ENCODE results near the gene MFN2.
"Not testable (repeated sequence)": the region's sequence is repeated elsewhere in the genome, so short reads cannot be mapped to it uniquely, and the experiment has no call there.

The MFN2 gene

GRCh38 chr1:11979851-11980675 is at the start of gene MFN2:
Gene MFN2 (plus strand): TSS chr1:11980444. CDS start chr1:11989169, 8,725 bp downstream.
- H3K4me1 Mint-ChIP-seq (ENCODE audit: low read depth): peaks cover 44% of the 10 kb centered on the region
- peak within 1 kb of the TSS; percentile 95 for H3K27ac Mint-ChIP-seq
- DNase-seq: peak; percentile 95
- no peaks in the 10 kb centered on the region for H3K9me3 Mint-ChIP-seq
- peak within 1 kb of the TSS; percentile 91 for H3K4me3 Mint-ChIP-seq
- no peaks in the 10 kb centered on the region for H3K27me3 Mint-ChIP-seq
- peaks cover 51% of the 10 kb centered on the region for H3K36me3 Mint-ChIP-seq (ENCODE audit: low read depth)

- no peak overlapping the region for H3K4me3 Mint-ChIP-seq
- no peaks in the 10 kb centered on the region for H3K9me3 Mint-ChIP-seq
- no peak for DNase-seq
- peaks cover 3% of the 10 kb centered on the region for H3K36me3 Mint-ChIP-seq (ENCODE audit: low read depth)
- H3K4me1 Mint-ChIP-seq (ENCODE audit: low read depth): peaks cover 14% of the 10 kb centered on the region
- H3K27ac Mint-ChIP-seq: no peak overlapping the region
- H3K27me3 Mint-ChIP-seq: no peaks in the 10 kb centered on the region
These were observed 49.4 kb upstream of the MFN2 start for GRCh38 chr1:11930571-11931445.

DNA sequence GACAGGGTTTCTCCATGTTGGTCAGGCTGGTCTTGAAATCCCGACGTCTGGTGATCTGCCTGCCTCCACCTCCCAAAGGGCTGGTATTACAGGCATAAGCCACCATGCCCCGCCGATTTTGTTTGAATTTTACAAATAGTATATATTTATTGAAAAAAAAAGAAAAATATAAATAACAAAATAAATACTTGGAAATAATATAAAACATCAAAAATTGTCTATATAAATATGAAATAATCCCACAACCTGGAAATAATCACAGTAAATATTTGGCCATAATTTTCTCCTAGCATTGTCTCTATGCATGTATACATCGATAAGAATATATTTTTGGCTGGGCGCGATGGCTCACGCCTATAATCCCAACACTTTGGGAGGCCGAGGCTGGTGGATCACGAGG is 48.4 kb upstream of the MFN2 start:
- H3K9me3 Mint-ChIP-seq: no peaks in the 10 kb centered on the region
- H3K4me1 Mint-ChIP-seq (ENCODE audit: low read depth): peaks cover 9% of the 10 kb centered on the region
- no peak for DNase-seq
- H3K27me3 Mint-ChIP-seq: no peaks in the 10 kb centered on the region
- no peak overlapping the region for H3K27ac Mint-ChIP-seq
- H3K4me3 Mint-ChIP-seq: no peak overlapping the region
- peaks cover 3% of the 10 kb centered on the region for H3K36me3 Mint-ChIP-seq (ENCODE audit: low read depth)

DNA sequence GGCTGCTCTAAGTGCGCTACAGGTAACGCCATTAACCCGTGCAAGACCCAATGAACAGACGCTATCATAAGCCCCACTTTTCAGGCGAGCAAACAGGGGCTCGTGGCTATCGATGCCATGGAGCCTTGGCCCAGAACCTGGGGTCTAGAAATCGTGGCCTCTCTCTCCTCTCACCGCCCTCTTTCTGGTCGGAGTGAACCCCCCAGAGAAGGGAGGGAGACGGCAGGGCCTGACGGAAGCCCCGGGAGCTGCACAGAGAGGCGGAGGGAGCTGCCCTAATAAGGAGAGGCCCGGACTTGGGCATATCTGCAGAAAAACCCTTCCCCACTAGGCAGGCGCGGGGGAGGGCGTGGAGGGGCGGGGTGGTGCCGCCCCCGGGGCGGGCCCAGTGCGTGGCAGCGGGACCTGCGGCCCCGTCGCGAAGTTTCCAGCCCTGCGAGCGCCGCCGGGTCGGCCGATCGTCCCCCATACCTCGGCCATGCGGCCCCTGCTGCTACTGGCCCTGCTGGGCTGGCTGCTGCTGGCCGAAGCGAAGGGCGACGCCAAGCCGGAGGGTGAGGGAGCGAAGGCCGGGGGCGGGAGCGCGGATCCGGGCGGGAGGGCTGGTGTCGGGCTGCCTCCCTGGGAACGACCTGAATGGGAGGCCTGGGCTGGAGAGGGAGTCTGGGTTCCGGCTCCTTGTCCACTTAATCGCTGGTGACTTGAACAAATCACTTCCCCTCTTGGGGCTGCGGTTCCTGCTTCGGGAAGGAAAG is 45.8 kb upstream of the MFN2 start, which contains the start of gene PLOD1:
Gene PLOD1, plus strand, starts transcription at position 416 of the 755 bp plus-strand sequence. Its CDS starts 63 bp downstream, at position 479.
- no peaks in the 10 kb centered on the region for H3K27me3 Mint-ChIP-seq
- peaks cover 11% of the 10 kb centered on the region for H3K36me3 Mint-ChIP-seq (ENCODE audit: low read depth)
- H3K4me1 Mint-ChIP-seq (ENCODE audit: low read depth): peaks cover 9% of the 10 kb centered on the region
- H3K4me3 Mint-ChIP-seq: peak within 1 kb of the TSS; percentile 82
- peak within 1 kb of the TSS; percentile 57 for H3K27ac Mint-ChIP-seq
- no peaks in the 10 kb centered on the region for H3K9me3 Mint-ChIP-seq
- DNase-seq: peak; percentile 94

DNA sequence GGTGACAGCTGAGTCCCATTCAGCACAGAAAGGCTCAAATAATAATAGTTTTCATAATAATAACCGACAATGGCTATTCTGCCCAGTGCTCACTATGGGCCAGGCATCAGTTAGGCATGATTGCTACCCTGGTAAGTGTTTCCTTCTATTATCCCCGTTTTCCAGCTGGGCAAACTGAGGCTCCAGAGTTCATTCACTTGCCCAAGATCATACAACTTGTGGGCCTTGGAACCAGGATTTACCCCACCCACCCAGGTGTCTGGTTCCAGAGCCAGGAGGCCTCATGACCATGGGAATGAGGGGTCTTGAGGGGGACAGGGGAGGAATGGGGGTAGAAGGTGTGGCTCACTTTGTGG is 45.2 kb upstream of the MFN2 start:
- Mint-ChIP-seq H3K9me3 (no peaks in the 10 kb centered on the region), H3K36me3 (ENCODE audit: low read depth) (peaks cover 11% of the 10 kb centered on the region), H3K27me3 (no peaks in the 10 kb centered on the region), H3K4me3 (peak overlapping the region; percentile 82), H3K27ac (no peak overlapping the region), H3K4me1 (ENCODE audit: low read depth) (peaks cover 9% of the 10 kb centered on the region)
- DNase-seq: no peak

- peak overlapping the region; percentile 36 for H3K4me3 Mint-ChIP-seq
- not testable (repeated sequence) for DNase-seq; H3K27me3 Mint-ChIP-seq; H3K27ac Mint-ChIP-seq; H3K9me3 Mint-ChIP-seq; H3K4me1 Mint-ChIP-seq (ENCODE audit: low read depth)
- peaks cover 11% of the 10 kb centered on the region for H3K36me3 Mint-ChIP-seq (ENCODE audit: low read depth)
These were observed 44.5 kb upstream of the MFN2 start for GRCh38 chr1:11935733-11936132.

DNA sequence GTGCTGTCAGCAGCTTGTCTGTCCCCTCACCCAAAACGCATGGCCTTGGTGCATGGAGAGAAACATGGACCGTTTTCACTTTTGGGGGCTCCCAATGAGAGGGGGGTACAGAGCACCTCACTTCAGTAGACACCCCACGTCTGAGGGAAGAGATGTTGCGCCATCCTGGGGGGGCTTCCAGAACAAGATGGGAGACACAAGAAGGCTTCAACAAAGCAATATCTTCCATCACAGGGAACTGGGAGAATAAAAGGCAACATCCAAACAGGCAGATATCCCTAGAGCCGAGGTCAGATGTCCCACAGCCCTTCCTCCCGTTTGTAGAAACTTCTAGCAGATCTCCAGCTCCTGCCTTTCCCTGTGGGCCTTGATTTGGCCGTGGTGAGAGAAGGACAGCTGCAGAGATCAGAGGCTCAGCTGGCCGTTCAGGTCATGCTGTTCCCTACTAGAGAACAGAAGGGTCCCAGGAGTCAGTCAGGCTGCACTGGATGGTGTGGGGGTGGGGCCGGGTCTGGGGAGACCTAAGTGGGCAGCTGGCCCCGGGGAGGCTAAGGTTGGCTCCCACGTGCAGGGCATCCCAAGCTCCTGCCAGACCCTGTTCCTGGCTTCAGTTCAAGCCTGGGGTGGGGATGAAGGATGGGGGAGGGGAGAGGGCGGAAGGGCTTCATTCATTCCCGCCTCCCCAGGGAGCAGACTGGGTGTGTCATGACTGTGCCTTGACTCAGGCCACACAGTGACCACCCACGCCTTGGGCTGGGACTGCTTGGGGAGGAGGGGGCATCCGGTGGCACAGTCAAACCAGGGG is 41.3 kb upstream of the MFN2 start:
- DNase-seq: no peak
- no peak overlapping the region for H3K27ac Mint-ChIP-seq
- H3K4me3 Mint-ChIP-seq: no peak overlapping the region
- no peaks in the 10 kb centered on the region for H3K9me3 Mint-ChIP-seq
- peaks cover 9% of the 10 kb centered on the region for H3K4me1 Mint-ChIP-seq (ENCODE audit: low read depth)
- peaks cover 12% of the 10 kb centered on the region for H3K36me3 Mint-ChIP-seq (ENCODE audit: low read depth)
- no peaks in the 10 kb centered on the region for H3K27me3 Mint-ChIP-seq

DNA sequence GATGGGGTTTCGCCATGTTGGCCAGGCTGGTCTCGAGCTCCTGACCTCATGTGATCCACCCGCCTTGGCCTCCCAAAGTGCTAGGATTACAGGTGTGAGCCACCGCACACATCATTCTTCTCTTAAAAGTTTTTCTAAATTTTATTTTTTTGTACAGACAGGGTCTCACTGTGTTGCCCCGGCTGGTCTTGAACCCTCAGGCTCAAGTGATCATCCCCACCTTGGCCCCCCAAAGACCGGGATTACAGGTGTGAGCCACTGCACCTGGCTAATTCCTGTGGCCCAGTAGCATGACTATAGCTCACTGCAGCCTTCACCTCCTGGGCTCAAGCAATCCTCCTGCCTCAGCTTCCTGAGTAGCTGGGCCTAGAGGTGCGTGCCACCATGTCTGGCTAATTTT is 40.5 kb upstream of the MFN2 start:
- H3K4me3 Mint-ChIP-seq; H3K4me1 Mint-ChIP-seq (ENCODE audit: low read depth); H3K27ac Mint-ChIP-seq; H3K9me3 Mint-ChIP-seq; H3K27me3 Mint-ChIP-seq; DNase-seq: not testable (repeated sequence)
- H3K36me3 Mint-ChIP-seq (ENCODE audit: low read depth): peaks cover 13% of the 10 kb centered on the region

GRCh38 chr1:11940260-11940921 is 39.9 kb upstream of the MFN2 start:
- H3K4me3 Mint-ChIP-seq: no peak overlapping the region
- DNase-seq: no peak
- no peaks in the 10 kb centered on the region for H3K27me3 Mint-ChIP-seq
- no peak overlapping the region for H3K27ac Mint-ChIP-seq
- peaks cover 12% of the 10 kb centered on the region for H3K36me3 Mint-ChIP-seq (ENCODE audit: low read depth)
- H3K9me3 Mint-ChIP-seq: no peaks in the 10 kb centered on the region
- H3K4me1 Mint-ChIP-seq (ENCODE audit: low read depth): no peaks in the 10 kb centered on the region

- no peaks in the 10 kb centered on the region for H3K9me3 Mint-ChIP-seq
- no peaks in the 10 kb centered on the region for H3K27me3 Mint-ChIP-seq
- H3K27ac Mint-ChIP-seq: no peak overlapping the region
- H3K4me1 Mint-ChIP-seq (ENCODE audit: low read depth): no peaks in the 10 kb centered on the region
- no peak for DNase-seq
- H3K4me3 Mint-ChIP-seq: no peak overlapping the region
- H3K36me3 Mint-ChIP-seq (ENCODE audit: low read depth): peaks cover 16% of the 10 kb centered on the region
These were observed 38.0 kb upstream of the MFN2 start for GRCh38 chr1:11942280-11942679.

GRCh38 chr1:11943619-11944018 is 36.6 kb upstream of the MFN2 start:
- DNase-seq: no peak
- Mint-ChIP-seq H3K27ac (no peak overlapping the region), H3K4me1 (ENCODE audit: low read depth) (no peaks in the 10 kb centered on the region), H3K36me3 (ENCODE audit: low read depth) (peaks cover 10% of the 10 kb centered on the region), H3K27me3 (no peaks in the 10 kb centered on the region), H3K9me3 (no peaks in the 10 kb centered on the region), H3K4me3 (no peak overlapping the region)

- no peaks in the 10 kb centered on the region for H3K4me1 Mint-ChIP-seq (ENCODE audit: low read depth)
- DNase-seq: no peak
- H3K36me3 Mint-ChIP-seq (ENCODE audit: low read depth): peaks cover 13% of the 10 kb centered on the region
- H3K9me3 Mint-ChIP-seq: no peaks in the 10 kb centered on the region
- no peak overlapping the region for H3K27ac Mint-ChIP-seq
- no peaks in the 10 kb centered on the region for H3K27me3 Mint-ChIP-seq
- no peak overlapping the region for H3K4me3 Mint-ChIP-seq
These were observed 35.8 kb upstream of the MFN2 start for GRCh38 chr1:11944358-11944931.

DNA sequence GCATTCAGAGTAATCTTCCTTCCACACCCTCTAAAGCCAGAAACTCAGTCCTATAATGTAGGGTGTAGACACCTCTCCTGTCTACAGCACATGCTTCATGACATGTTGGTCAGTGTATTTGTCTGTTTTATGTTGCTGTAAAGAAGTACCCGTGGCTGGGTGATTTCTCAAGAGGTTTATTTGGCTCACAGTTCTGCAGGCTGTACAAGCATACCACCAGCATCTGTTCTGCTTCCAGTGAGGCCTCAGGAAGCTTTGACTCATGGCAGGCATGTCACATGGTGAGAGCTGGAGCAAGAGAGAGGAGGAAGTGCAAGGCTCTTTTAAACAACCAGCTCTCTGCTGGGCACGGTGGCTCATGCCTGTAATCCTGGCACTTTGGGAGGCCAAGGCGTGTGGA is 33.6 kb upstream of the MFN2 start:
- no peak overlapping the region for H3K4me3 Mint-ChIP-seq
- H3K27ac Mint-ChIP-seq: no peak overlapping the region
- peaks cover 25% of the 10 kb centered on the region for H3K36me3 Mint-ChIP-seq (ENCODE audit: low read depth)
- H3K9me3 Mint-ChIP-seq: no peaks in the 10 kb centered on the region
- no peaks in the 10 kb centered on the region for H3K27me3 Mint-ChIP-seq
- no peak for DNase-seq
- H3K4me1 Mint-ChIP-seq (ENCODE audit: low read depth): no peaks in the 10 kb centered on the region

Measured in activated T-cell treated with anti-CD3 and anti-CD28 coated beads, Interleukin-2, amount 50 U/mL, for 24 hours (primary cell).